Kidney (tissue), 14 donors: ENCODE measurements around the gene TOGARAM2. TPM values are rescaled to one million over a fixed set of nuclear protein-coding genes. Genes with fewer than 3 reads are reported as not detected.

Experiments
- DNase-seq, 5 donors: peaks; one replicate each; pipeline ENCODE4 v3.0.0-alpha.2; 2013 to 2020
- FAIRE-seq: peaks from 2 replicates; lab custom pipeline; 2012; peaks lifted over from hg19 to GRCh38; lab: Jason Lieb, UNC
- H3K27ac ChIP-seq, 2 donors: one replicate each; pipeline ENCODE4 v1.7.0; 2013; ENCODE audit warnings: low read depth in 2 of 2, low read length in 2 of 2, inconsistent platforms in 1 of 2
- H3K27me3 ChIP-seq: one replicate; pipeline ENCODE4 v1.7.1; 2013; ENCODE audit warnings: low read length, inconsistent platforms; ENCODE audit not compliant: control insufficient read depth, insufficient read depth
- H3K36me3 ChIP-seq, 3 donors: one replicate each; pipeline versions ENCODE4 v1.7.0 to v1.7.1; 2013; ENCODE audit warnings: low read length in 3 of 3, control low read depth in 1 of 3, inconsistent platforms in 1 of 3; ENCODE audit not compliant: insufficient read depth in 3 of 3, control insufficient read depth in 2 of 3
- H3K4me1 ChIP-seq, 3 donors: one replicate each; pipeline versions ENCODE4 v1.7.0 to v1.7.1; 2013; ENCODE audit warnings: low read length in 3 of 3, inconsistent platforms in 1 of 3, low read depth in 1 of 3; ENCODE audit not compliant: control insufficient read depth in 2 of 3, insufficient read depth in 2 of 3
- H3K4me3 ChIP-seq, 3 donors: one replicate each; pipeline versions ENCODE4 v1.7.0 to v1.8.1; 2013; ENCODE audit warnings: low read length in 3 of 3, control low read depth in 1 of 3, inconsistent platforms in 1 of 3
- H3K9ac ChIP-seq, 3 donors: one replicate each; pipeline versions ENCODE4 v1.7.0 to v1.7.1; 2013; ENCODE audit warnings: low read length in 3 of 3, control low read depth in 1 of 3, inconsistent platforms in 1 of 3
- H3K9me3 ChIP-seq, 3 donors: one replicate each; pipeline versions ENCODE4 v1.7.0 to v1.7.1; 2013; ENCODE audit warnings: low read length in 3 of 3, control low read depth in 1 of 3, inconsistent platforms in 1 of 3; ENCODE audit not compliant: control insufficient read depth in 2 of 3, insufficient read depth in 1 of 3
- CTCF ChIP-seq: IDR thresholded peaks from 3 replicates; pipeline ENCODE4 v1.5.1; 2012; ENCODE audit warnings: mild to moderate bottlenecking, moderate library complexity, borderline replicate concordance; ENCODE audit not compliant: insufficient read depth; ENCODE audit errors: extremely low read depth
- intact Hi-C: fragments of 100-400 bp; cut with DNase I; formaldehyde crosslinking; loops from one replicate; pipeline ENCODE4 v1.11.1; 2022
- polyA plus RNA-seq: library from polyadenylated mRNA; stranded (reverse); fragments of 350-450 nt; fragmentation: Illumina TruSeq; extraction: RNeasy Lipid Tissue Mini Kit (QIAGEN cat#74804); gene quantifications from one replicate; pipeline ENCODE4 v1.2.3, GENCODE V29; 2014; ENCODE audit warnings: low read depth, low replicate concordance; ENCODE audit not compliant: insufficient read depth
- total RNA-seq: library from RNA; stranded (reverse); fragmentation: NEBNext Ultra II Directional; extraction: Animal tissue kit (Norgen Biotek cat#: 25700); gene quantifications from one replicate; pipeline ENCODE4 v1.2.1, GENCODE V29; 2021
- donor health status: control.
- donor health status: control.
- donor health status: control.
- donor health status: control.
- donor health status: control.
- donor health status: DM: yes; HTN: yes; CAD: no.
- donor health status: Normal renal cell carcinoma (clear cell type).

Gene TOGARAM2
- total and polyA plus RNA-seq, 2 donors from 2014 or later = 0.60 to 1.4 TPM

GRCh38 chr2:28981620-28982376 is 700 bp downstream of the TOGARAM2 start:
- no peak for TF ChIP-seq CTCF
- Histone ChIP-seq H3K27me3 (no peaks in the 10 kb centered on the region), H3K27ac (peak overlapping the region in 1 of 2 donors; percentile 32), H3K36me3 (no peaks in the 10 kb centered on the region), H3K4me1 (peaks cover 0 to 2% (median 0%) of the 10 kb centered on the region in 3 donors), H3K9me3 (no peaks in the 10 kb centered on the region), H3K4me3 (no peak overlapping the region), H3K9ac (no peak overlapping the region)
- no peak for DNase-seq
- no peak for FAIRE-seq
- intact Hi-C loops = no loop called here

- Histone ChIP-seq H3K4me3 (no peak overlapping the region), H3K4me1 (peaks cover 0 to 2% (median 0%) of the 10 kb centered on the region in 3 donors), H3K9ac (no peak overlapping the region), H3K9me3 (no peaks in the 10 kb centered on the region), H3K27me3 (no peaks in the 10 kb centered on the region), H3K36me3 (no peaks in the 10 kb centered on the region), H3K27ac (peak overlapping the region in 1 of 2 donors; percentile 22)
- no peak for DNase-seq
- no peak for FAIRE-seq
- no peak for TF ChIP-seq CTCF
- intact Hi-C loops = no loop called here
Observed at GRCh38 chr2:28982381-28982950, 1.4 kb downstream of the TOGARAM2 start.

DNA sequence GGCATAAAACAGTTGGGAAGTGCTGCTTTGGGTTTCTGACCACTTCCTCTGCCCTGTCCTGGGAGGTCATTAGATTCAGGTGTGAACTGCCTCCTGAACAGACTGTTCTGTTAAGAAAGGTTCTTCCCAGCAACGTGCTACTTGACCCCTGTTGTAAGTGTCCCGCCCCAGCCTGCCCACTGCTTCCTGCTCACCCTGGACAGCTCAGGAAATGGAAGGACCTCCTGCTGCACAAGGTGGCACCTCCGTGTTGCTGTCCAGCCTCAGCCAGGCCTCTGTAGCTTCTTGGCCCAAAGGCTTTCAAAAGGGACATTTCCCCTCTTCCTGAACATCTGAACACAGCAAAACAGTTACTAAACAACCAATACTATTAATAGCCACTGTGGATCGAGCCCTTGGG is 5.3 kb downstream of the TOGARAM2 start:
- no peak overlapping the region for H3K9ac ChIP-seq
- intact Hi-C loops = no loop called here
- no peak for FAIRE-seq
- no peaks in the 10 kb centered on the region for H3K4me1 ChIP-seq
- no peak for TF ChIP-seq CTCF
- H3K9me3 ChIP-seq = no peaks in the 10 kb centered on the region
- no peaks in the 10 kb centered on the region for H3K36me3 ChIP-seq
- no peaks in the 10 kb centered on the region for H3K27me3 ChIP-seq
- DNase-seq = no peak
- H3K4me3 ChIP-seq = no peak overlapping the region
- H3K27ac ChIP-seq = no peak overlapping the region
